HCT116 (cell line): ENCODE measurements around the gene PAEP. TPM values are rescaled to one million over a fixed set of nuclear protein-coding genes. Genes with fewer than 3 reads are reported as not detected.
"Not testable (repeated sequence)": the region's sequence is repeated elsewhere in the genome, so short reads cannot be mapped to it uniquely, and the experiment has no call there.

ENCODE experiments used
- ATAC-seq: fragments of 200-7000 bp; cut with Tn5 transposase; 2 replicates; pipeline ENCODE4 v1.9.1; 2020; ENCODE audit warnings: mild to moderate bottlenecking, moderate library complexity
- BruUV-seq: library from RNA; stranded (reverse); fragments of 400-500 nt; replicated peaks from 2 replicates; lab custom pipeline; 2021; lab: Mats Ljungman, UMichigan
- CTCF ChIA-PET: fragments of 300-600 bp; sonication (Branson Sonifier 250); formaldehyde crosslinking; loops from one replicate; lab custom pipeline; 2021; ENCODE audit warnings: antibody characterized with exemption; lab: Charles Lee
- POLR2A ChIA-PET: fragments of 300-600, 350-600 bp; sonication (Branson Sonifier 250); formaldehyde crosslinking; loops from one replicate; lab custom pipeline; 2021; ENCODE audit warnings: antibody characterized with exemption; lab: Charles Lee
- RAD21 ChIA-PET, 2 experiments: fragments of 300-600 bp; sonication (Branson Sonifier 250); formaldehyde crosslinking; loops; one replicate each; lab custom pipeline; 2023; ENCODE audit warnings: low total read pairs in 2 of 2; ENCODE audit not compliant: uncharacterized antibody in 2 of 2, unreplicated experiment in 2 of 2, low non-redundant PET in 1 of 2; lab: Charles Lee
- DNase-seq: peaks from one replicate; pipeline ENCODE4 v3.0.0-alpha.2; 2010; ENCODE audit warnings: low read depth, low spot score
- H2AFZ ChIP-seq: fragments of 200-600 bp; shearing (Covaris generic), sonication (generic); 2 replicates; pipeline ENCODE4 v1.6.1; 2017; ENCODE audit warnings: low read depth, mixed run types, mixed read lengths, antibody characterized with exemption, low read length; ENCODE audit not compliant: poor library complexity, severe bottlenecking
- H3K27ac ChIP-seq: 2 replicates; pipeline ENCODE4 v1.5.1; 2012; ENCODE audit warnings: low read depth, low read length
- H3K27me3 ChIP-seq: fragments of 200-600 bp; sonication (generic); 2 replicates; pipeline ENCODE4 v1.6.1; 2016; ENCODE audit warnings: mixed run types, low read length, mixed read lengths; ENCODE audit not compliant: insufficient read depth
- H3K36me3 ChIP-seq, 2 experiments: fragments of 200-500 bp in 1 of 2; fragments of 200-600 bp in 1 of 2; sonication (Bioruptor generic) in 1 of 2; sonication (generic) in 1 of 2; 2 replicates each; pipeline versions ENCODE4 v1.5.1 to v1.6.1; 2014 to 2016; ENCODE audit warnings: low read length in 2 of 2, inconsistent platforms in 1 of 2, mixed read lengths in 1 of 2, mixed run types in 1 of 2; ENCODE audit not compliant: insufficient read depth in 2 of 2, control insufficient read depth in 1 of 2
- H3K4me1 ChIP-seq, 2 experiments: fragments of 200-600 bp in 1 of 2; sonication (generic) in 1 of 2; 2 replicates each; pipeline versions ENCODE4 v1.5.1 to v1.6.1; 2012 to 2017; ENCODE audit warnings: low read length in 2 of 2, inconsistent platforms in 1 of 2, mild to moderate bottlenecking in 1 of 2, mixed read lengths in 1 of 2, mixed run types in 1 of 2, moderate library complexity in 1 of 2; ENCODE audit not compliant: insufficient read depth in 2 of 2, control insufficient read depth in 1 of 2
- H3K4me2 ChIP-seq: fragments of 200-600 bp; sonication (generic); 2 replicates; pipeline ENCODE4 v1.6.1; 2017; ENCODE audit warnings: mixed run types, low read length, mixed read lengths
- H3K4me3 ChIP-seq, 2 experiments: fragments of 200-600 bp in 1 of 2; sonication (generic) in 1 of 2; replicated peaks in 1 of 2; 2 replicates each; pipeline ENCODE4 v1.5.1; 2011 to 2016; ENCODE audit warnings: low read length in 2 of 2, control low read depth in 1 of 2, low read depth in 1 of 2, mild to moderate bottlenecking in 1 of 2, mixed read lengths in 1 of 2, mixed run types in 1 of 2
- H3K79me2 ChIP-seq: fragments of 200-600 bp; sonication (generic); 2 replicates; pipeline ENCODE4 v1.6.1; 2017; ENCODE audit warnings: mild to moderate bottlenecking, mixed run types, low read length, moderate library complexity, mixed read lengths; ENCODE audit not compliant: insufficient read depth
- H3K9ac ChIP-seq: fragments of 200-600 bp; sonication (generic); 2 replicates; pipeline ENCODE4 v1.6.1; 2016; ENCODE audit warnings: low read length, mixed read lengths
- H3K9me2 ChIP-seq: fragments of 200-600 bp; sonication (generic), shearing (Covaris generic); 2 replicates; pipeline ENCODE4 v1.6.1; 2017; ENCODE audit warnings: mixed run types, mild to moderate bottlenecking, moderate library complexity; ENCODE audit not compliant: insufficient read depth
- H3K9me3 ChIP-seq, 2 experiments: fragments of 200-500 bp in 1 of 2; fragments of 200-600 bp in 1 of 2; sonication (Bioruptor generic) in 1 of 2; sonication (generic) in 1 of 2; 2 replicates each; pipeline ENCODE4 v1.6.1; 2014 to 2017; ENCODE audit warnings: low read length in 2 of 2, mixed read lengths in 2 of 2, inconsistent platforms in 1 of 2, low read depth in 1 of 2, mild to moderate bottlenecking in 1 of 2, mixed run types in 1 of 2, moderate library complexity in 1 of 2; ENCODE audit not compliant: control insufficient read depth in 1 of 2, insufficient read depth in 1 of 2
- H4K20me1 ChIP-seq: fragments of 200-600 bp; sonication (generic), shearing (Covaris generic); 2 replicates; pipeline ENCODE4 v1.6.1; 2017; ENCODE audit warnings: mixed run types, mild to moderate bottlenecking, moderate library complexity; ENCODE audit not compliant: insufficient read depth
- intact Hi-C: fragments of 100-400 bp; cut with micrococcal nuclease; formaldehyde crosslinking; loops from 2 replicates; pipeline ENCODE4 v1.10.0; 2022
- total RNA-seq: library from RNA; stranded (reverse); gene quantifications from one replicate; pipeline ENCODE4 v1.2.1, GENCODE V29; 2021; ENCODE audit not compliant: unreplicated experiment
- TF ChIP-seq, protein P1 (sequence below): IDR thresholded peaks from 2 replicates; pipeline ENCODE4 v1.6.1; 2011; ENCODE audit warnings: mild to moderate bottlenecking, low read length, moderate library complexity; ENCODE audit not compliant: insufficient replicate concordance; ENCODE audit errors: extremely low read depth

Gene PAEP
- total RNA-seq, 1 experiment from 2014 or later: not detected

DNA sequence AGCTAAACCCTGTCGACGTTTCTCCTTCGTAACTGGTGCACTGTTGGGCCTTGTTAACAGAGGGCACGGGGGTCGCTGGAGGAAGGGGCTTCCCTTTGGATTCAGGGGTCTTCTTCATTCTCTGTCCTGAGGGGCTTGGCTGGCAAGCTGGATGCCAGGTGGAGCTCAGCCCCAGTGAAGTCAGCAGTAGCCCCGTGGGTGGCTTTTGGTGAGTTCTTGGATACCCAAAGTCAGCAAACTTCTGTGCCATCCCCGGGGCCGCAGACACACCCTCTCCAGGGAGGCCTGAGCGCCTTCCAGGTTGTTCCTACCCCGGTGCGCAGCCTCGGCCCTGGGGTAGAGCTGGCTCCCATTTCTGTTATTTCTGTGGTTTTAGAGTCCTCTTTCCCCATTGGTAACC, 27.9 kb upstream of the PAEP start (continued):
- TF ChIP-seq, protein P1, sequence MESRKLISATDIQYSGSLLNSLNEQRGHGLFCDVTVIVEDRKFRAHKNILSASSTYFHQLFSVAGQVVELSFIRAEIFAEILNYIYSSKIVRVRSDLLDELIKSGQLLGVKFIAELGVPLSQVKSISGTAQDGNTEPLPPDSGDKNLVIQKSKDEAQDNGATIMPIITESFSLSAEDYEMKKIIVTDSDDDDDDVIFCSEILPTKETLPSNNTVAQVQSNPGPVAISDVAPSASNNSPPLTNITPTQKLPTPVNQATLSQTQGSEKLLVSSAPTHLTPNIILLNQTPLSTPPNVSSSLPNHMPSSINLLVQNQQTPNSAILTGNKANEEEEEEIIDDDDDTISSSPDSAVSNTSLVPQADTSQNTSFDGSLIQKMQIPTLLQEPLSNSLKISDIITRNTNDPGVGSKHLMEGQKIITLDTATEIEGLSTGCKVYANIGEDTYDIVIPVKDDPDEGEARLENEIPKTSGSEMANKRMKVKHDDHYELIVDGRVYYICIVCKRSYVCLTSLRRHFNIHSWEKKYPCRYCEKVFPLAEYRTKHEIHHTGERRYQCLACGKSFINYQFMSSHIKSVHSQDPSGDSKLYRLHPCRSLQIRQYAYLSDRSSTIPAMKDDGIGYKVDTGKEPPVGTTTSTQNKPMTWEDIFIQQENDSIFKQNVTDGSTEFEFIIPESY: no peak

DNA sequence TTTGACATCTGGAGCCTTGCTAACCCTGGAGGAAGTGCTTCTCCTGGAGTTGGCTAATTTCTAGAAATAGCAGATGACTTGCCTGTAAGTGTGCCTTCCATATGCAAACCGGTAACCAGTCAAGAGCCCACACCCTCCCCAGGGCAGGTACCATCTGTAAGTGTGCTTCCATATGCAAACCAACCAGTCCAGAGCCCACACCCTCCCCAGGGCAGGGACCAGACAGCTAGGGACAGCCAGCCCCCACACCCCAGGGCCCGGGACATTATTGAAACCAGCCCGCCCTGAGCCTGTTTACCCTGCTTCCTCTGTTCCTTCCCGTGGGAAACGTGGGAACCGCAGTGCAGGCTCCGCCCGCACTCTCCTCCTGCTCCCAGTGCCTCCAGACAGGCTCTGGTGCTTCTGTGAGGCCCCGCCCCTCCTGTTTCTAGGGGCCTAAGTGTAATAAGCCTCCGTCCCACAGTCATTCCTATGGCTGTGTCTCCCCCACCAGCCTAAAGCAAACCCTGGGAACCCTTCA, 27.3 kb upstream of the PAEP start:
- H3K4me1 ChIP-seq, ATAC-seq, H3K9ac ChIP-seq, H3K9me2 ChIP-seq, H3K4me3 ChIP-seq, H3K4me2 ChIP-seq, DNase-seq, POLR2A ChIA-PET, H2AFZ ChIP-seq, CTCF ChIA-PET, H4K20me1 ChIP-seq, intact Hi-C loops, BruUV-seq, H3K36me3 ChIP-seq, H3K27ac ChIP-seq, RAD21 ChIA-PET, H3K9me3 ChIP-seq, H3K27me3 ChIP-seq, H3K79me2 ChIP-seq: not testable (repeated sequence)

DNA sequence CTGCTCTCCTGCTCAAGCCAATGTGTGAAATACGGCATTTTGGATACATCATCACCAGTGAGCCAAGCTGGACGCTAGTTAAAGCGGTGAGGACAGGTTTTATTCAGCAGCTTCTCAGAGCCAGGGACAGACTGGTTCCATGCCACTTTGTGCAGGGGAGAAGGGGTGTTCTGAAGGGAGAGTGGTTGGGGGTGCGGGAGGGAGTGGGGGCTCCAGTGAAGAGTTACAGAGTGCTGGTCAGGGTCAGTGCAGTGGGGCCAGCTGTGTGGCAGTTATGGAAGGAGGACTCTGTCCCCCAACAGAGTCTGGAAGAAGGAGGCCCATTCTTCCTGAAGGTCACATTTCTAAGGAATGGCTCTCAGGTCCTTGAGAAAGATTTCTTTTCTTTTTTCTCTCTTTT, 26.7 kb upstream of the PAEP start:
- DNase-seq, RAD21 ChIA-PET: not testable (repeated sequence)

DNA sequence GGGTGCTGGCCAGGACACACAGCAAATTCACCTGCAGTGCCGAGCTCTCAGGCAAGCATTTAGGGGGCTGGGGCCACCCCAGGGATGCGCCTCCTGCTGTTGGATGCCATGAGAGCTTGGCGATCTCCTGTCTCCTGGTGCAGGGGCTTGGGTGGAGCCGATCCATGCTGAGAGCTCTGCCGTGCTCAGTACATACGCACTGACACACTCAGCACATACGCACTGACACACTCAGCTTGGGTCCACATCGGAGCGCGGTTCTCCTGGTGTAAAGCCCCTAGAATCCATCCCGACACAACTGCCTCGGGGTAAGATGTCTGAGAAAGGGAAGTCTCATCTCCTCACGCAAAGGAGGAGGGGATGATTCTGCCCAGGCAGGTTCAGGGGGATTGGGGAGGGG, 25.9 kb upstream of the PAEP start:
- POLR2A ChIA-PET, H2AFZ ChIP-seq, ATAC-seq, BruUV-seq, H4K20me1 ChIP-seq, intact Hi-C loops, H3K9ac ChIP-seq, H3K27ac ChIP-seq, H3K9me3 ChIP-seq, H3K36me3 ChIP-seq, H3K4me3 ChIP-seq, RAD21 ChIA-PET, H3K4me1 ChIP-seq, CTCF ChIA-PET, DNase-seq, H3K9me2 ChIP-seq, H3K79me2 ChIP-seq, H3K4me2 ChIP-seq: not testable (repeated sequence)
- H3K27me3 ChIP-seq: peaks cover 16% of the 10 kb centered on the region; the same call in 1 of the 2 replicates

More for the DNA sequence above, 26.7 kb upstream of the PAEP start:
- CTCF ChIA-PET, POLR2A ChIA-PET, H3K4me1 ChIP-seq, BruUV-seq, H3K4me2 ChIP-seq, H4K20me1 ChIP-seq, H3K9me2 ChIP-seq, H3K4me3 ChIP-seq, ATAC-seq, H3K79me2 ChIP-seq, H3K9me3 ChIP-seq, intact Hi-C loops, H3K36me3 ChIP-seq, H2AFZ ChIP-seq, H3K9ac ChIP-seq, H3K27ac ChIP-seq: not testable (repeated sequence)
- peaks cover 13% of the 10 kb centered on the region; the same call in 1 of the 2 replicates for H3K27me3 ChIP-seq
